ENCODE results near the gene DEFB121.

DNA sequence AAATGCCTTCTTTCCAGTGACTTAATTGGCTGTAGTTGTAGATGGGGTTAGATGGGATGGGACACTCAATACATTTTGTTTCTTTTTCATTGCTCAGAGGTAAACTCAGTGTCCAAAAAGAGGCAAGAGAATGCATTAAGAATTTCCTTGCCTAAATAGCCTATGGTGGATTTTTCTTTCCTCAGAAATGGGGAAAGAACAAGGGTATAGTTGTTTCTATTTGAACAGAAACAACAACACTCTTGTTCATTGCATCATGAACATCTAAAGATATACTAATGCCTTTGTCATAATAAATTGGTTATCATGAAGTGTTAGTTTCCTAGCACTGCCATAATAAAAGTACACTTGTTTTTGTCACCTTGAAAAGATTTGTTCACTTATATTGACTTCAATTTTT, 19.8 kb upstream of the DEFB121 start:
- TF ChIP-seq, protein P1, sequence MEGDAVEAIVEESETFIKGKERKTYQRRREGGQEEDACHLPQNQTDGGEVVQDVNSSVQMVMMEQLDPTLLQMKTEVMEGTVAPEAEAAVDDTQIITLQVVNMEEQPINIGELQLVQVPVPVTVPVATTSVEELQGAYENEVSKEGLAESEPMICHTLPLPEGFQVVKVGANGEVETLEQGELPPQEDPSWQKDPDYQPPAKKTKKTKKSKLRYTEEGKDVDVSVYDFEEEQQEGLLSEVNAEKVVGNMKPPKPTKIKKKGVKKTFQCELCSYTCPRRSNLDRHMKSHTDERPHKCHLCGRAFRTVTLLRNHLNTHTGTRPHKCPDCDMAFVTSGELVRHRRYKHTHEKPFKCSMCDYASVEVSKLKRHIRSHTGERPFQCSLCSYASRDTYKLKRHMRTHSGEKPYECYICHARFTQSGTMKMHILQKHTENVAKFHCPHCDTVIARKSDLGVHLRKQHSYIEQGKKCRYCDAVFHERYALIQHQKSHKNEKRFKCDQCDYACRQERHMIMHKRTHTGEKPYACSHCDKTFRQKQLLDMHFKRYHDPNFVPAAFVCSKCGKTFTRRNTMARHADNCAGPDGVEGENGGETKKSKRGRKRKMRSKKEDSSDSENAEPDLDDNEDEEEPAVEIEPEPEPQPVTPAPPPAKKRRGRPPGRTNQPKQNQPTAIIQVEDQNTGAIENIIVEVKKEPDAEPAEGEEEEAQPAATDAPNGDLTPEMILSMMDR (IDR thresholded peaks at IDR 0.05): no peak
- TF ChIP-seq POLR2A (IDR thresholded peaks at IDR 0.05): no peak

Data from heart left ventricle (tissue), 13 donors.